Measurements from ENCODE around the gene PPIL1. TPM values are rescaled to one million over a fixed set of nuclear protein-coding genes. Genes with fewer than 3 reads are reported as not detected.
"Not testable (repeated sequence)": the region's sequence is repeated elsewhere in the genome, so short reads cannot be mapped to it uniquely, and the experiment has no call there.

Gene PPIL1
- polyA plus RNA-seq, 1 donor, result 35.1 TPM

DNA sequence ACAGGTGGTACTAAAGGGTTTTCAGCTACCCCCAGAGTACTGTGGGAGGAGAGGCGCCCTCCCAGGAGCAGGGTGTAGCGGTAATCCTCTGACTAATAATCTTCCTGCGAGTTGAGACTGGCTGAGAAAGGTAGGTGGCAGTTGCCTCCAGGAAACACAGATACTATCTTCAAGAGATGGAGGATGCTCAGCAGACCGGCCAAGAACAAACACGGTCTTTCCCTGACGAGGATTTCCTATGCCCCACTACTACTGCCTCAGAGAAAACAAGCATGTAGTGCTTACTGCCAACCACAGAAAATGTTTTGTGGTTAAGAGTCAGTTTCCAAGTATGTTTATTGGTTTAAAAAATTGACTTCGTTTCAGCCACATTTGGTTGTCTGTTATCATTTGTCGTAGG is 38.0 kb upstream of the PPIL1 start:
- Histone ChIP-seq H3K4me1 (ENCODE audit: control insufficient read depth, insufficient read depth, low read length) (no peaks in the 10 kb centered on the region), H3K27me3 (ENCODE audit: control insufficient read depth, insufficient read depth, low read length) (no peaks in the 10 kb centered on the region), H3K27ac (ENCODE audit: low read length) (no peak overlapping the region), H3K4me3 (ENCODE audit: low read length) (no peak overlapping the region), H3K9me3 (ENCODE audit: control insufficient read depth, low read depth, low read length) (no peaks in the 10 kb centered on the region), H3K36me3 (ENCODE audit: control insufficient read depth, insufficient read depth, low read length) (peaks cover 52% of the 10 kb centered on the region)
- DNase-seq, result no peak
- 89% methylated on average over 2 of the region's 8 CpGs for WGBS (ENCODE audit: insufficient coverage, low lambda C conversion rate)

DNA sequence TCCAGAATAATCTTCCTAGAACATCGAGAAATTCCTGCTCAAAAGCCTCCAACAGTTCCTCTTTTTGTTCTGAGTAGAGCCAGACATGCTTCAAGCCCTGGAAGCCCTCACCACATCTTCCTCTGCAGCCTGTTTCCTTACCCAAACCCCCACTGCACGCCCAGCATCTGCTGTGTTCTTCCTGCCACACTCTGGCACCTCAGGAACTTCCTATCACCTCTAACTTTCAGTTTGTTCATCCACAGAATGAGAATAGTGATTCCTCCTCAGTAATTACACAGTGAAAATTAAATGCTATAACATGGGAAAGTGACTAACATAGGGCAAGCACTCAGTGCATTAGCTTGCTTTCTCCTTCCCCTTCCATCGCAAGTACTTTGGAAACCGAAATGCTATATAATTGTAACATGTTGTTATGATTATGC is 37.4 kb upstream of the PPIL1 start:
- no peaks in the 10 kb centered on the region for H3K27me3 ChIP-seq (ENCODE audit: control insufficient read depth, insufficient read depth, low read length)
- H3K36me3 ChIP-seq (ENCODE audit: control insufficient read depth, insufficient read depth, low read length), result peaks cover 47% of the 10 kb centered on the region
- DNase-seq, result no peak
- H3K27ac ChIP-seq (ENCODE audit: low read length), result no peak overlapping the region
- H3K4me1 ChIP-seq (ENCODE audit: control insufficient read depth, insufficient read depth, low read length), result no peaks in the 10 kb centered on the region
- H3K4me3 ChIP-seq (ENCODE audit: low read length), result no peak overlapping the region
- no peaks in the 10 kb centered on the region for H3K9me3 ChIP-seq (ENCODE audit: control insufficient read depth, low read depth, low read length)
- WGBS (ENCODE audit: insufficient coverage, low lambda C conversion rate), result 80% methylated on average over 1 of the region's 4 CpGs

DNA sequence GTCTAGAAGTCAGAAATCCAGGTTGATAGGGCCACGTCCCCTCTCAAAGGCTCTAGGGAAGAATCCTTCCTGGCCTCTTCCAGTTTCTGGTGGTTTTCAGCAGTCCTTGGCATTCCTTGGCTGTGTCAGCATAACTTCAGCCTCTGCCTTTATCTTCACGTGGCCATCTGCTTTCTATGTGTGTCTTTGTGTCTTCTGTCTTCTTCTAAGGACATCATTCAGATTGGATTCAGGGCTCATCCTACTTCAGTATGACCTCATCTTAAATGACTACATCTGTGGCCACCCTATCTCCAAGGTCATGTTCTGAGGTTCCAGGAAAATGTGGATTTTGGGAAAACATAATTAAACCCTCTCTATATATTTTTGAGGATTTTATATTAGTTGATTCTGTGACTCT is 34.1 kb upstream of the PPIL1 start:
- WGBS (ENCODE audit: insufficient coverage, low lambda C conversion rate), result no CpG with 5 or more reads among the region's 2 CpGs
- no peak for DNase-seq

DNA sequence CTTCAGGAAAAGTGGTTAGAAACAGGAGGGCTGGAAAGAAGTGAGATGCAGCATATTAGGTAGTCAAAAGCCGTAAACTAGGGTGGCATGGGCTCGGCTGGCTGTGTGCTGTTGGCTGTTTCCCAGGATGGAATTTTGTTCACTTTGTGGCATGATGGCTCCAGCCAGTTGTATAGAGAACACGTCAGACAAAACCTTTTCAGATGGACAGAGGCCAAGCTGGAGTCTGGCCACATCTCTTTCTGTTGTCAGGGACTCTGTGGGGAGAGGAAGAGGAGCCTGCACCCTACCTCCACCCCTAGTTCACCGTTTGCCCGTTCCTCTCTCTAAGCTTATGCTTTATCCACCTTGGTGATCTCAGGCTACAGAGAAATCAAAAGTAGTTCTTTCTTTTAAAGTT is 33.2 kb upstream of the PPIL1 start:
- WGBS (ENCODE audit: insufficient coverage, low lambda C conversion rate), result no CpG with 5 or more reads among the region's 5 CpGs
- H3K36me3 ChIP-seq (ENCODE audit: control insufficient read depth, insufficient read depth, low read length), result peaks cover 38% of the 10 kb centered on the region
- no peaks in the 10 kb centered on the region for H3K27me3 ChIP-seq (ENCODE audit: control insufficient read depth, insufficient read depth, low read length)
- no peak overlapping the region for H3K27ac ChIP-seq (ENCODE audit: low read length)
- H3K4me3 ChIP-seq (ENCODE audit: low read length), result no peak overlapping the region
- no peaks in the 10 kb centered on the region for H3K4me1 ChIP-seq (ENCODE audit: control insufficient read depth, insufficient read depth, low read length)
- H3K9me3 ChIP-seq (ENCODE audit: control insufficient read depth, low read depth, low read length), result no peaks in the 10 kb centered on the region
- DNase-seq, result peak in 1 of 2 donors; percentile 21

More for the DNA sequence above, 34.1 kb upstream of the PPIL1 start:
- Histone ChIP-seq H3K4me1 (ENCODE audit: control insufficient read depth, insufficient read depth, low read length) (no peaks in the 10 kb centered on the region), H3K4me3 (ENCODE audit: low read length) (no peak overlapping the region), H3K27ac (ENCODE audit: low read length) (no peak overlapping the region), H3K36me3 (ENCODE audit: control insufficient read depth, insufficient read depth, low read length) (peaks cover 38% of the 10 kb centered on the region), H3K27me3 (ENCODE audit: control insufficient read depth, insufficient read depth, low read length) (no peaks in the 10 kb centered on the region), H3K9me3 (ENCODE audit: control insufficient read depth, low read depth, low read length) (no peaks in the 10 kb centered on the region)

DNA sequence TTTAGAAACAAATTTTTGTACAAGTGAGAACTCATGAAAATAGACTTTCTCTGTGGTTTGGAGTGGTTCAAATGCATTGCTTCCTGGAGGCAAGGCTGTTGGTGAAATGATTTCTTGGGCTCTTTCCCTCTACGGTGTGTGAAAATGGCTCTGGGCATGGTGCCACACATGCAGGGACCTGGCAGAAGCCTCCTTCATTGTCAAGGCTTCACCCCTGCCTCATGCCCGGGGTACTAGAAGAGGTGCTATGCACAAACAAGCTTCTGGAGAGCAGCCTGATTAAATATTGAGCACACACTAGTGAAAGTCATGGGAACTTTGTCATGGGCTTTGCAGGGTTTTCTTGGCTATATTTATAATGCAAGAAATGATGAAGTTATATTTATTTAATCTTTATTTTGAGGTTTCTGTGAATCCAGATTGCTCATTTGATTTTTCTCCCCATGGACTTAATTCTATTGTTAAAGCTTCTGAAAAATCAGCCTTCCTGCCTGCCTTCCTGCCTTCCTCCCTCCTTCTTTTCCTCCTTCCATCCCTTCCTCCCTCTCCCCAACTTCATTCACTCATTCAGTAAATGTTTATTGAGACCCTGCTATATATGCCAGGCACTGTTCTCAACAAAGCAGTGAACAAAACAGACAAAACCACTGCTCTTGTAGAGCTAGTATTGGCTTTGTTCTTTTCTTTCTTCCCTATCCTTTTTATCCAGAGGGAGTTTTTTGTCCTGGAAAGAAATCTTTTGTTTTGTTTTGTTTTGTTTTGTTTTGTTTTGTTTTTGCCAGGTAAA is 32.1 kb upstream of the PPIL1 start:
- Histone ChIP-seq H3K36me3 (ENCODE audit: control insufficient read depth, insufficient read depth, low read length) (peaks cover 38% of the 10 kb centered on the region), H3K27ac (ENCODE audit: low read length) (no peak overlapping the region), H3K27me3 (ENCODE audit: control insufficient read depth, insufficient read depth, low read length) (no peaks in the 10 kb centered on the region), H3K4me1 (ENCODE audit: control insufficient read depth, insufficient read depth, low read length) (no peaks in the 10 kb centered on the region), H3K9me3 (ENCODE audit: control insufficient read depth, low read depth, low read length) (no peaks in the 10 kb centered on the region), H3K4me3 (ENCODE audit: low read length) (no peak overlapping the region)
- DNase-seq, result no peak
- WGBS (ENCODE audit: insufficient coverage, low lambda C conversion rate), result no CpG with 5 or more reads among the region's 2 CpGs

DNA sequence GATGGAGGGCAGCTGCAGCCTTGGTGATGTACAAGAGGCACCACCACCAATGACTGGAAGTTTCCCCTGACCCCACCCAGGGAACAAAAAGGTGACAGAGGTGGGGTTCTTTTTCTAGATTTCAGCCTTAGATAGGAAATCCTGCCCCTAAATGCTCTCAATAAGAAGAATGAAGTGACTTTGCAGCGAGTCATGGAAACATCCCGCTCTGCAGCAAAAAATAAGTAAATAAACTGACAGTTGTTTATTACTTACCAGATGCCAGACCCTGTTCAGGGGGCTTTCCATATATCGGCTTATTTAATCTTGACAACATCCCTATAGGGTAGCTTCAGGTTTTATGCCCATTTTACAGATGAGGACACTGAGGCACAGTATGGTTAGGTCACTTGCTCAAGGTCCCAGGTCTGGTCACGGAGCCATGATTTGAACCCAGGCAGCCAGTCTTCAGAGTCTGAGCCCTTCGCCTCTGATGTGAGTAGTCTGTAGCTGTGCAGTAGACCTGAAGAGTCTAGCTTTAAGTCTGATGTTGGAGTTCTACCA is 30.3 kb upstream of the PPIL1 start:
- no peaks in the 10 kb centered on the region for H3K4me1 ChIP-seq (ENCODE audit: control insufficient read depth, insufficient read depth, low read length)
- WGBS (ENCODE audit: insufficient coverage, low lambda C conversion rate), result no CpG with 5 or more reads among the region's 5 CpGs
- H3K27me3 ChIP-seq (ENCODE audit: control insufficient read depth, insufficient read depth, low read length), result no peaks in the 10 kb centered on the region
- no peak overlapping the region for H3K4me3 ChIP-seq (ENCODE audit: low read length)
- no peak overlapping the region for H3K27ac ChIP-seq (ENCODE audit: low read length)
- H3K9me3 ChIP-seq (ENCODE audit: control insufficient read depth, low read depth, low read length), result no peaks in the 10 kb centered on the region
- H3K36me3 ChIP-seq (ENCODE audit: control insufficient read depth, insufficient read depth, low read length), result peaks cover 39% of the 10 kb centered on the region
- DNase-seq, result no peak

DNA sequence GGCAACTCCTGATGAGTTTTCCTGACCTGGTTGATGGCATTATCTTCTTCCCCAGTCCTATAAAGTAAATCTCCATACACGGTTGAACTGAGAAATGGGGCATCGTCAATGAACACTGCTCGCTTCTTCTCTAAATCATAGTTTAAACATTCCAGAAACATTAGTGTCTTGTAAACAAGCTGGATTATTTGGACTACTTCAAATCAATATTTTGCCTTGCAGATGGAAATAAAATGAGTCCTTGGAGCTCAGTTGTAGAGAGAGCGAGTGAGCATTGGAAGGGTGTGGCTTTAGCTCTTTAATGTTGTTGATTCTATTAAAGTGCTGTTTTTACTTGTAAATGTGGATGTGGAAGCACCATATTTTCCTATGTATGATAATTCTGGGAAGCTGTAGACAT is 29.5 kb upstream of the PPIL1 start:
- Histone ChIP-seq H3K27me3 (ENCODE audit: control insufficient read depth, insufficient read depth, low read length) (no peaks in the 10 kb centered on the region), H3K4me1 (ENCODE audit: control insufficient read depth, insufficient read depth, low read length) (no peaks in the 10 kb centered on the region), H3K27ac (ENCODE audit: low read length) (no peak overlapping the region), H3K36me3 (ENCODE audit: control insufficient read depth, insufficient read depth, low read length) (peaks cover 39% of the 10 kb centered on the region), H3K4me3 (ENCODE audit: low read length) (no peak overlapping the region), H3K9me3 (ENCODE audit: control insufficient read depth, low read depth, low read length) (no peaks in the 10 kb centered on the region)
- no CpG with 5 or more reads among the region's 4 CpGs for WGBS (ENCODE audit: insufficient coverage, low lambda C conversion rate)
- DNase-seq, result no peak

DNA sequence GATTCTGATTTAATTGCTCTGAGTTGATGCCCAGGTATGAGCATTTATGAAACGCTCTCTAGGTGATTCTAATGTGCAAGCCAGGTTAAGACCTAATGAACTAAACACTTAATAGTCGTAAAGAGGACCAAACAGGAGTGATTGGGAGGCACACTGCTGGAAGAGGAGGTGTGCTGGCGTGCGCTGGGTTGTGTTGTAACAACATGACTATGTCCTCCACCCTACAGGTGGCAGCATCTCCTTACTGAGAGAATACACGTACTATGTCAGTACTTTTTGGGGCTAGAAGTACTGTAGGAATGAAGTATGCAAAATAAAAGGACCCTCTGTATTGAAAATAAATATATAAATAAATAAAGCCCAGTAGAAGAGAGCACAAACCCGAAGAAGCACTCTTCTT is 23.0 kb upstream of the PPIL1 start:
- Histone ChIP-seq H3K4me3 (ENCODE audit: low read length) (no peak overlapping the region), H3K27ac (ENCODE audit: low read length) (no peak overlapping the region), H3K36me3 (ENCODE audit: control insufficient read depth, insufficient read depth, low read length) (peaks cover 23% of the 10 kb centered on the region), H3K9me3 (ENCODE audit: control insufficient read depth, low read depth, low read length) (no peaks in the 10 kb centered on the region), H3K4me1 (ENCODE audit: control insufficient read depth, insufficient read depth, low read length) (no peaks in the 10 kb centered on the region), H3K27me3 (ENCODE audit: control insufficient read depth, insufficient read depth, low read length) (no peaks in the 10 kb centered on the region)
- DNase-seq, result no peak
- 88% methylated on average over 2 of the region's 6 CpGs for WGBS (ENCODE audit: insufficient coverage, low lambda C conversion rate)

DNA sequence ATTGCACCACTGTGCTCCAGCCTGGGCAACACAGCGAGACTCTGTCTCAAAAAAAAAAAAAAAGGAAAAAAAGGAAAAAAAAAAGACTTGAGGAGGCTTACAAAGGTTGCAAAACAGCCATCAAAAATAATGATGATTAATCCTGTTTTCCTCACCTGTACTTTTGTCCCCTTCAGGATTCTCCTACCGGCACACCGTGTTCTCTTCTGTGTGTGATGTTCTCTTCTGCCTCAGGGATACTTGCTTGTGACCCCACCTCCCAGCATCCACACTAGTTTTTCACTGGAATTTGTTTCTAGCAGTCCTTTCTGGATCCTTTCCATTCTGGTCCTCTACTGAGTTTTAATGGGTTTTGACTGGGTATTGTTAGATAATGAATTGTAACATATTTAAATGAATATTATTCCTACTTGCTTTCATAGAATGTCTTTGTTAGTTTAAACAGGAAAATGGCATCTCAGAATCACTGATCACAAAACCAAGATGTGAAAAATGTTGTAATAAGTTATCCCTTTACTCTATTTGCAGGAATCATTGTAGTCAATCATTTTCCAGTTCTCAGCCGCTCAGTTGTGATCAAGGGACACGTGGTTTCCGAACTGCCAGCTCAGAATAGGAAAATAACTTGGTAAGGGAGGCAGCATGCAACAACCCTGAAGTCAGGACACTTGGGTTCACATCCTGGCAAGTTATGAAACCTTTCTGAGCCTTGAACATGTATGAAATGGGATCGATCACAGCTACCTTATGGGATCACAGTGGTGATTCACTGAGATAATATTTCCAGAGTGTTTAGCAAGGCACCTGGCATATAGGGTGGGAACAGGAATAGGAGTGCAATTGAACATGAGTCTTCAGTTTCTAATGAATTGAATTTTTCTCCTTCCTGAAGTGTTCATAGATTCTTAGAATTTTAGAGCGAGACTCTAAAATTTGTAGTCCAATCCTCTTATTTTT is 19.7 kb upstream of the PPIL1 start:
- 100% methylated on average over 2 of the region's 8 CpGs for WGBS (ENCODE audit: insufficient coverage, low lambda C conversion rate)
- peaks cover 10% of the 10 kb centered on the region for H3K36me3 ChIP-seq (ENCODE audit: control insufficient read depth, insufficient read depth, low read length)

DNA sequence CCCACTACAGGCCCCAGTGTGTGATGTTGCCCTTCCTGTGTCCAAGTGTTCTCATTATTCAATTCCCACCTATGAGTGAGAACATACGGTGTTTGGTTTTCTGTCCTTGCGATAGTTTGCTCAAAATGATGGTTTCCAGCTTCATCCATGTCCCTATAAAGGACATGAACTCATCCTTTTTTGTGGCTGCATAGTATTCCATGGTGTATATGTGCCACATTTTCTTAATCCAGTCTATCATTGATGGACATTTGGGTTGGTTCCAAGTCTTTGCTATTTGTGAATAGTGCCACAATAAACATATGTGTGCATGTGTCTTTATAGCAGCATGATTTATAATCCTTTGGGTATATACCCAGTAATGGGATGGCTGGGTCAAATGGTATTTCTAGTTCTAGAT is 16.6 kb upstream of the PPIL1 start:
- WGBS (ENCODE audit: insufficient coverage, low lambda C conversion rate), result no CpG with 5 or more reads among the region's 2 CpGs
- H3K9me3 ChIP-seq (ENCODE audit: control insufficient read depth, low read depth, low read length); H3K4me3 ChIP-seq (ENCODE audit: low read length); H3K27me3 ChIP-seq (ENCODE audit: control insufficient read depth, insufficient read depth, low read length); DNase-seq; H3K27ac ChIP-seq (ENCODE audit: low read length); H3K36me3 ChIP-seq (ENCODE audit: control insufficient read depth, insufficient read depth, low read length); H3K4me1 ChIP-seq (ENCODE audit: control insufficient read depth, insufficient read depth, low read length): not testable (repeated sequence)

More for the DNA sequence above, 19.7 kb upstream of the PPIL1 start:
- Histone ChIP-seq H3K27ac (ENCODE audit: low read length) (no peak overlapping the region), H3K27me3 (ENCODE audit: control insufficient read depth, insufficient read depth, low read length) (no peaks in the 10 kb centered on the region), H3K4me1 (ENCODE audit: control insufficient read depth, insufficient read depth, low read length) (no peaks in the 10 kb centered on the region), H3K9me3 (ENCODE audit: control insufficient read depth, low read depth, low read length) (no peaks in the 10 kb centered on the region), H3K4me3 (ENCODE audit: low read length) (no peak overlapping the region)
- DNase-seq, result no peak

All from large intestine (tissue), 3 donors.